SKM-1 treated with dmso at 0.1 percent for 144 hours (cell line): ENCODE results near the gene LIN37.
"Not testable (repeated sequence)": the region's sequence is repeated elsewhere in the genome, so short reads cannot be mapped to it uniquely, and the experiment has no call there.

ENCODE experiments used
- DNase-seq: peaks from one replicate; lab custom pipeline; 2025; ENCODE audit not compliant: unreplicated experiment; lab: John Stamatoyannopoulos, UW

Gene LIN37

DNA sequence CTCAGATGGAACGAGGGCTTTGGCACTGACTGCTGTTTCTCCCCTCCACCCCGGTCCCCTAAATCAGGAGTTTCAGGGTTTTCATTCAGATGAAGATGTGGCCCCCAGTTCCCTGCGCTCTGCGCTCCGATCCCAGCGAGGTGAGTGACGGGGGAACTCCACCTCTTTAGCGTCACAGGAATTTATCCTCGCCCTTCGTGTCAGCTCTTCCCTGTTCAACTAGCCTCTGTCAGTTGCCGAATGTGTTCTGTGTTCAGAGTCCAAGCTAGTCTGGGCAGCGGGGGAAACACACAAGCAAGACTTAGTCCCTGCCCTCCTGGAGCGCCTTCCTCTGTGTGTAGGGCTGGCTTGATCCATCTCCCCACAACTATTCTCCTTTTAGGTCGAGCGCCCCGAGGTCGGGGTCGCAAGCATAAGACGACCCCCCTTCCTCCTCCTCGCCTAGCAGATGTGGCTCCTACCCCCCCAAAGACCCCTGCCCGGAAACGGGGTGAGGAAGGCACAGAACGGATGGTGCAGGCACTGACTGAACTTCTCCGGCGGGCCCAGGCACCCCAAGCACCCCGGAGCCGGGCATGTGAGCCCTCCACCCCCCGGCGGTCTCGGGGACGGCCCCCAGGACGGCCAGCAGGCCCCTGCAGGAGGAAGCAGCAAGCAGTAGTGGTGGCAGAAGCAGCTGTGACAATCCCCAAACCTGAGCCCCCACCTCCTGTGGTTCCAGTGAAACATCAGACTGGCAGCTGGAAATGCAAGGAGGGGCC is 28.8 kb upstream of the LIN37 start:
- no peak for DNase-seq

DNA sequence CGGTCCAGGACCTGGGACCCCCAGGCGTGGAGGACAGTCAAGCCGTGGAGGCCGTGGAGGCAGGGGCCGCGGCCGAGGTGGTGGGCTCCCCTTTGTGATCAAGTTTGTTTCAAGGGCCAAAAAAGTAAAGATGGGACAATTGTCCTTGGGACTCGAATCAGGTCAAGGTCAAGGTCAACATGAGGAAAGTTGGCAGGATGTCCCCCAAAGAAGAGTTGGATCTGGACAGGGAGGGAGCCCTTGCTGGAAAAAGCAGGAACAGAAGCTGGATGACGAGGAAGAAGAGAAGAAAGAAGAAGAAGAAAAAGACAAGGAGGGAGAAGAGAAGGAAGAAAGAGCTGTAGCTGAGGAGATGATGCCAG is 28.2 kb upstream of the LIN37 start:
- DNase-seq: no peak

DNA sequence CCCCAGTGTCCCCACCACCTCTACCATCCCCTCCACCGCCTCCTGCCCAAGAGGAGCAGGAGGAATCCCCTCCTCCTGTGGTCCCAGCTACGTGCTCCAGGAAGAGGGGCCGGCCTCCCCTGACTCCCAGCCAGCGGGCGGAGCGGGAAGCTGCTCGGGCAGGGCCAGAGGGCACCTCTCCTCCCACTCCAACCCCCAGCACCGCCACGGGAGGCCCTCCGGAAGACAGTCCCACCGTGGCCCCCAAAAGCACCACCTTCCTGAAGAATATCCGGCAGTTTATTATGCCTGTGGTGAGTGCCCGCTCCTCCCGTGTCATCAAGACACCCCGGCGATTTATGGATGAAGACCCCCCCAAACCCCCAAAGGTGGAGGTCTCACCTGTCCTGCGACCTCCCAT is 27.7 kb upstream of the LIN37 start:
- no peak for DNase-seq

GRCh38 chr19:35721374-35721773 is 27.0 kb upstream of the LIN37 start:
- DNase-seq: no peak

- DNase-seq: no peak
Measured at GRCh38 chr19:35722461-35722860, 25.9 kb upstream of the LIN37 start.

DNA sequence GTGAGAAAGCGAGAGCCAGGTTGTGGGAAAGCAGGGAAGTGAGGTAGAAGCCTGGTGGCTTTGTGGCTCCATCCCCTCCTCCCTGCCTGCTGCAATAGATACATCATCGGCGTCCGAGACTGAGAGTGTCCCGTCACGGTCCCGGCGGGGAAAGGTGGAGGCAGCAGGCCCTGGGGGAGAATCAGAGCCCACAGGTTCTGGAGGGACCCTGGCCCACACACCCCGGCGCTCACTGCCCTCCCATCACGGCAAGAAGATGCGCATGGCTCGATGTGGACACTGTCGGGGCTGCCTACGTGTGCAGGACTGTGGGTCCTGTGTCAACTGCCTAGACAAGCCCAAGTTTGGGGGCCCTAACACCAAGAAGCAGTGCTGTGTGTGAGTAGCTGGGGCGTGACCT is 25.5 kb upstream of the LIN37 start:
- no peak for DNase-seq

DNA sequence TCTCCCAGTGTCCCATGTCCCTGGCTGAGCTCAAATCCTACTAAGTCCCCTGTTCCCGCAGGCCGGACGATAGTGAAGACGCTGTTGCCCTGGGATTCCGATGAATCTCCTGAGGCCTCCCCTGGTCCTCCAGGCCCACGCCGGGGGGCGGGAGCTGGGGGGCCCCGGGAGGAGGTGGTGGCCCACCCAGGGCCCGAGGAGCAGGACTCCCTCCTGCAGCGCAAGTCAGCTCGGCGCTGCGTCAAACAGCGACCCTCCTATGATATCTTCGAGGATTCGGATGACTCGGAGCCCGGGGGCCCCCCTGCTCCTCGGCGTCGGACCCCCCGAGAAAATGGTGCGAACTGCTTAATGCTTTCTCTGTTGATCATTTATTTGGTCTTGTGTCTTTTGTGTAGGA is 24.7 kb upstream of the LIN37 start:
- DNase-seq: no peak

DNA sequence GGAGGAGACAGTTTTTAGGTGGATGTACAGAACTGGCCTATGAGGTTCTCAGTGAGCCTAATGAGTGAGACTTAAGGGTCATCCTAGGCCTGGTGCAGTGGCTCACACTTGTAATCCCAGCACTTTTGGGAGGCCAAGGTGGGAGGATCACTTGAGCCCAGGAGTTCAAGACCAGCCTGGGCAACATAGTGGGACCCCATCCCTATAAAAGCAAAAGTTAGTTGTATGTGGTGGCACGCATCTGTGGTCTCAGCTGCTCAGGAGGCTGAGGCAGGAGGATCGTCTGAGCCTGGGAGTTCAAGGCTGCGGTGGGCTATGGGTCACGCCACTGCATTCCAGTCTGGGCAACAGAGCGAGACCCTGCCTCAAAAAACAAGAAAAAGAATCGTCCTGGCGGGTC is 24.2 kb upstream of the LIN37 start:
- DNase-seq: not testable (repeated sequence)

GRCh38 chr19:35724560-35724959 is 23.8 kb upstream of the LIN37 start:
- no peak for DNase-seq

- DNase-seq: no peak
Measured at GRCh38 chr19:35725216-35725861, 23.0 kb upstream of the LIN37 start.

- no peak for DNase-seq
Measured at GRCh38 chr19:35727053-35727955, 21.1 kb upstream of the LIN37 start.

- DNase-seq: no peak
Measured at GRCh38 chr19:35727956-35728706, 20.2 kb upstream of the LIN37 start.

DNA sequence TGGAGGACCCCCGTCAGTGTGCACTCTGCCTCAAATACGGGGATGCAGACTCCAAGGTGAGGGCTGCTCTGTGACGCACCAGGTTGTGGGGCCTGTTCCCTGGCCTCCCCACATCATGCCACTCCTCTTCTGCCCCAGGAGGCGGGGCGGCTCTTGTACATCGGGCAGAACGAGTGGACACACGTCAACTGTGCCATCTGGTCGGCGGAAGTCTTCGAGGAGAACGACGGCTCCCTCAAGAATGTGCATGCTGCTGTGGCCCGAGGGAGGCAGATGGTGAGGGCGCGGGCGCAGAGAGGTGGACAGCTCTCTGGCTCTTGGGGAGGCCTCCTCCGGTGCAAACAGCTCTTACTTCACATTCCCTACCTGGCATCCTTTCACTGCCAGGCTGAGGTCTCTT is 19.4 kb upstream of the LIN37 start:
- DNase-seq: no peak

GRCh38 chr19:35729763-35730162 is 18.6 kb upstream of the LIN37 start:
- DNase-seq: no peak

- DNase-seq: no peak
Measured at GRCh38 chr19:35730326-35730725, 18.1 kb upstream of the LIN37 start.

GRCh38 chr19:35731353-35731752 is 17.0 kb upstream of the LIN37 start:
- DNase-seq: no peak

- DNase-seq: no peak
Measured at GRCh38 chr19:35731779-35732405, 16.5 kb upstream of the LIN37 start.

DNA sequence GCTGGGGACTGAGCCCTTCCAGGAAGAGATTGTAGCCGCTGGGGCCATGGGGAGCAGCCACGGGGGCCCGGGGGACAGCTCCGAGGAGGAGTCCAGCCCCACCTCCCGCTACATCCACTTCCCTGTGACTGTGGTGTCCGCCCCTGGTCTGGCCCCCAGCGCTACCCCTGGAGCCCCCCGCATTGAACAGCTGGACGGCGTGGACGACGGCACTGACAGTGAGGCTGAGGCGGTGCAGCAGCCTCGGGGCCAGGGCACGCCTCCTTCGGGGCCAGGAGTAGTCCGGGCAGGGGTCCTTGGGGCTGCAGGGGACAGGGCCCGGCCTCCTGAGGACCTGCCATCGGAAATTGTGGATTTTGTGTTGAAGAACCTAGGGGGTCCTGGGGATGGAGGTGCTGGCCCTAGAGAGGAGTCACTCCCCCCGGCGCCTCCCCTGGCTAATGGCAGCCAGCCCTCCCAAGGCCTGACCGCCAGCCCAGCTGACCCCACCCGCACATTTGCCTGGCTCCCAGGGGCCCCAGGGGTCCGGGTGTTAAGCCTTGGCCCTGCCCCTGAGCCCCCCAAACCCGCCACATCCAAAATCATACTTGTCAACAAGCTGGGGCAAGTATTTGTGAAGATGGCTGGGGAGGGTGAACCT is 15.7 kb upstream of the LIN37 start:
- no peak for DNase-seq

- DNase-seq: no peak
Measured at GRCh38 chr19:35733180-35734125, 14.9 kb upstream of the LIN37 start.
